ENCODE data around the gene ACSS2.

ACSS2 gene

DNA sequence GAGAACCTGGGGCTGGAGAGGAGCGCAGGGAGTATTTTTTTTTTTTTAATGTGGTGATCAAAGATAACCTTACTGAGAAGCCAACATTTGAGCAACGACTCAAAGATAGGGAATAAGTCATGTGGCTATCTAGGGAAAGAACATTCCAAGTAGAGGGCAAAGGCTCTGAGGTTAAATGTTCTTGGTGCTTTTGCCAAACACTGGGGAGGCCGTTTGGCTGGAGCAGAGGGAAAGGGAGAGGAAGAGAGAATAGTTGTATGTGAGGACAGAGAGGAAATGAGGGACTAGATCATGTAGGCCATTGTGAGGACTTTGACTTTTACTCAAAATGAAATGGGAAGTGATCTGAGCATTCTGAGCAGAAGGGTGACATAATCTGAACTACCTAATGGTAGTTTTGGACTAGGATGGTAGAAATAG is 27.8 kb downstream of the ACSS2 start:
- in situ Hi-C loops (cut with MboI; ENCODE audit: low sequenced_read_pairs): no loop called here

DNA sequence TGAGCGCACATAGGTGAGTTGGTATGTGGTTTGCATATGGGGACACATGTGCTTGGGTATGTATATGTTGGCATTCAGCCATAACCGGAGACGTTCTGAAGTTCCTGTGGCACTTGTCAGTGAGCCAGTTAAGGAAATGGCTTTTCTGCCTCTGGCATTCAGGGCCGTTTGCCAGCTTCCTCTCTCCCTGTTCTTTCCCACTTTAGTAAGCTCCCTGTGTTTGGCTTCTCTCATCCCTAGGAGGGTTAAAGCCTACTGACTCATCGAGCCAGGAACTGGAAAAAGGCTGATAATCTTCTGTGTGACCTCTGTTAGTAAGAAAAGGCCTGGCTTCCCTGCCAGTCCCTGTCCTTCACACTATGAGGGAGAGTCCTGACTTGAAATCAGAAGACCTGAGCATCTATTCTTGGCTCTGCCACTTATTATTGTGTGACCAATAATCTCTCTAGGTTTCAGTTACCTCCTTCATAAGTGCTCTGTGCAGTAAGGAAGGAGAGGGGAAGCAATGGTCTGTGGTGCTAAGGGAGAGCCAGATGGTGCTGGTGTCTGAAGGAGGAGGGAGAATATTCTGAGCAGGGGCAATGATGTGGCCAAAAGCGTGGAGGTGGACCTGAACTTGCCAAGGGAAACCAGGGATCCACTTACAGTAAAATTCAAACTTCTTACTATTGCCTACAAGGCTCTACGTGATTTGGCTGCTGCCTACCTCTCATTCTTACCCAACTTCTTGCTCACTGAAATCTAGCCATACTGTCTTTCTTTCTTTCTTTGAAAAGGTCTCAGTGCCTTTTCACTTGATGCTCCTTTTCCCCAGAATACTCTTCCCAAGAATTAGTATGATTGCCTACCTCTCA is 31.4 kb downstream of the ACSS2 start:
- in situ Hi-C loops (cut with MboI; ENCODE audit: low sequenced_read_pairs): no loop called here

DNA sequence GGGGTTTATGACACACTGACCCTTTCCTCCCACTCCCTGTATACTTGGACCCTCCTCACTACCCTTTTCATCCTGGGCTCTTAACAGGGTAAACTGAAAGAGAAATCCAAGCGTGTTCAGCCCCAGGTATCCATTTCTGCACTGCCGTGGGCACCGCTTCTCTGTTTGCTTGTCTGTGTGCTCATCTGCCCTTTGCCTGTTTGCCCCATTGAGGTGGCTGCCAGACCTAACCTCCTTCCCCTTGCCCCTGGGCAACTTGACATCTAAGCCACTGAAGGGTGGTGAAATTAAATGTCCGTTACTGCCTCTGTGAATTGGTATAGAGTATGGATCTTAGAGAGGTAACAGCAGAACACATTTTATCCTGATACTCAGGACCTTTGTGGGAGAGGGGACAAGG is 38.7 kb downstream of the ACSS2 start:
- in situ Hi-C loops (cut with MboI; ENCODE audit: low sequenced_read_pairs): no loop called here

DNA sequence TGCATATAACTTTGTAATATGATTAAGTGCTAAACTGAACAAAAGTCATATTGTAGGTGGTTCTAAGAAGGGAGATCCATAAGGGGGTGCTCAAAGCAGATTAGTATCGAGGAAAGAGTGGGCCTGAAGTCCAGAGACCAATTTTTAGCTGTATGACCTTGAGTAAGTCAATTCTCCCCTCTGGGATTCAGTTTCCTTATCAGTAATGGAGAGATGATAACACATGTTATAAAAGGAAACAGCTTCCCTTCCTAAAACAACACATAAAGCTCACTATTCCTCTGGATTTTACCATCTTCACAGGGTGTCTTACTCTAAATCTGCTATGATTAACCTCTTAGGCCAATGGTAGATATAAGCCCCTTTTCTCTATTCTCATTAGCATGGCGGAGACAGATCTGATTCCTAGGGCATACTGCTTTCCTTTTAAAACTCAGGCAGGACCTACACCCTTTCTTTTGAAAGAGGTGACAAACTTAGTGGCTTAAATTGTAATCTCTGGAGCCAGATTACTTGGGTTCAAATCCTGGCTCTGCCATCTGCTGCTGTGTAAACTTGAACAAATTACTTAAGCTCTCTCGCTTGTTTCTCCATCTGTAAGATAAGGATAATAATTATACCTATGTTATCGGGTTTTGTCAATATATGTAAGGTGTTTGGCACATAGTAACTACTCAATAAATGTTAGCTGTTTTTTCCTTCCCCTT is 39.5 kb downstream of the ACSS2 start:
- in situ Hi-C loops (cut with MboI; ENCODE audit: low sequenced_read_pairs): no loop called here

DNA sequence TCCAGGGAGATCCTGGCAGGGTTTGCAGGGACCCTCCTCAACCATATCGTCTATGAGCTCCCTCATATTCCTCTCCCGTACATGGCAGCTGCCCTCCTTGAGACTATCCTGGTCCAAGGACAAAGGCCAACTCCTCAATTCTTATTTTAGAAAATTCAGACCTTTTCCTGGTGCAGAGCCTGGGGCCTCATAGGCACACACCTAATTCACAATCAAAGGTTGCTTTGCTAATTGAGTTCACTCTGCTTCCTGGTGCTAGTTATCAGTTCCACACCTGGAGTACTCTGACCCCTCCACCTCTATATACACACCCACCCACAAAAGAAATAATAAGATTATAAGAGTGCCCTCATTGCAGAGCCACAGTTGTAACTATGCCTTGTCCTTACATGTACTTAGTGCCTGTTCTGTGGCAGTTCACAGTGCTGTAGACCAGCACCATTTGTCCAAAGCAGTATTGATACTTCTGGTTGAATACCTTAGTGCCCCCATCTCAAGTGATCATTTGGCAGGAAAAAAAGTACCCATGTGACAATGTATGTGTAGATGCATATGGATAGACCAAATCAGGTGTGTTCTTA is 40.5 kb downstream of the ACSS2 start:
- in situ Hi-C loops (cut with MboI; ENCODE audit: low sequenced_read_pairs): no loop called here

DNA sequence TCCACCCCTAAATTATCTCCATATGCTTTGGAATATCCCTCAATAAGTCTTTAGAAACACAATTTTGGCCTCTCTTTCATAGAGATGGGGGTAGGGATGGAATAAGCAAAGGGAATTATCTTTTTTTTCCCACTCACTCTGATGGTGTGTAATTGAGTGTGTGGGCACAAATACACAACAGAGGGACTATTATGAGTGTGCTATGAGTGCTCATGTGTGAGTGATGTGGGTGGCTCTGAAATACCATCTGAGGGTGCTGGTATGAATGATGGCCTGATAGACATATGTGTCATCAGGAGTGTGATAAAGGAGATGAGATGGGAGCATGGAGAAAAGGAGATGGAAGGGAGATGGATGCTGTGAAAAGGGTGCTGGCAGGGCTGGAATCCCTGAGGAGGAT is 43.6 kb downstream of the ACSS2 start:
- in situ Hi-C loops (cut with MboI; ENCODE audit: low sequenced_read_pairs): no loop called here

DNA sequence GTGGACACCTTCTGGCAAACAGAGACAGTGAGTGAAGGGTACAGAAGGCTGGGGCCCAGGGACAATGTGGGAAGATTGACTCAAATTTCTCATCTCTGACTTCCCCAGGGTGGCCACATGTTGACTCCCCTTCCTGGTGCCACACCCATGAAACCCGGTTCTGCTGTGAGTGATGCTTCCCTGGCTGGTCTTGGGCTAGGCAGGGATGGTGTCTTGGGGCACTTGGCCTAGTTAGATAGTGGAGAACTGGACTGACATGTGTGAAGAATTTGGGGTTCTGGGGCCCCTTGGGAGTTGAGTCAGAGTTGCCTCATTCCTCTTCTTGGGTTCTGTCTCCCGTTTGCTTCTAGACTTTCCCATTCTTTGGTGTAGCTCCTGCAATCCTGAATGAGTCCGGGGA is 45.0 kb downstream of the ACSS2 start:
- in situ Hi-C loops (cut with MboI; ENCODE audit: low sequenced_read_pairs): no loop called here

DNA sequence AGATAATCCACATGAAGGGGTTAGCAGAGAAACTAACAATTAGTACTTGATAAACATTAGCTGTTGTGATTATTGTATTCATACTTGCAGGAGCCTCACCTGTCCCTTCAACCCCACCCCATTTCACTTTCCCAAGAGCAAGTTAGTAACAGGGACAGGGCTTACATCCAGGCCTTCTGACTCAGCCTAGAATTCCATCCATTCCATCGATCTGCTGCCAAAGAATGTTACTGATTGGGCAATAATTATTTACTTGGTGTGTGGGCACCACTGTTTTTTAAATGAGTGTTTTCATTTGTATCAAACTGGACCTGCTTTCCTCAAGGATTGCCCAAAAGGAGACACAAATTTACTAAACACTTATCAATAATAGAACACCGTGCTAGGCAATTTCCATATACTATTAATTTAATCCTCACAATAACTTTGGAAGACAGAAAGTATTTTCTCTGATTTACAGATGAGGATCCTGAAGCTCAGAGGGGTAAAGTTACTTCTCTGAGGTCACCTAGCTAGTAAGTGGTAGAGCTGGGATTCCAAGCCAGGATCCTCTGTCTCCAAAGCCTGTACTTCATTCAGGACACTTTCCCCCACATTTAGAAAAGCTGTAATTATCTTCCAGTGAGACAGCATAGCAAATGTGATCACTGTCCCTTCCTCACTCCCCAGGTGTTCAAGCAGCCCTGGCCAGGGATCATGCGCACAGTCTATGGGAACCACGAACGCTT is 46.4 kb downstream of the ACSS2 start:
- in situ Hi-C loops (cut with MboI; ENCODE audit: low sequenced_read_pairs): no loop called here

DNA sequence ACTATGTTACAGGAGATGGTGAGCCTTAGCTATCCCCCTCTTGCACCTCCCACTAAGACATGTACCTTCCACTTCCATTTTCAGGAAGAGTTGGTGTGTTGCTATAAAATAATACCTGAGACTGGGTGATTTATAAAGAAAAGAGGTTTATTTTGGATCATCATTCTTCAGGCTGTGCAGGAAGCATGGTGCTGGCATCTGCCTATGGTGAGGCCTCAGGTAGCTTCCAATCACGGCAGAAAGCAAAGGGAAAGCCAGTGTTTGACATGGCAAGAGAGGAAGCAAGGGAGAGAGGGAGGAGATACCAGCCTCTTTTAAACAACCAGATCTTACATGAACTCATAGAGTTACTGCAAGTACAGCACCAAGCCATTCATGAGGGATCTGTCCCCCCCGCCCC is 47.0 kb downstream of the ACSS2 start:
- in situ Hi-C loops (cut with MboI; ENCODE audit: low sequenced_read_pairs): no loop called here

DNA sequence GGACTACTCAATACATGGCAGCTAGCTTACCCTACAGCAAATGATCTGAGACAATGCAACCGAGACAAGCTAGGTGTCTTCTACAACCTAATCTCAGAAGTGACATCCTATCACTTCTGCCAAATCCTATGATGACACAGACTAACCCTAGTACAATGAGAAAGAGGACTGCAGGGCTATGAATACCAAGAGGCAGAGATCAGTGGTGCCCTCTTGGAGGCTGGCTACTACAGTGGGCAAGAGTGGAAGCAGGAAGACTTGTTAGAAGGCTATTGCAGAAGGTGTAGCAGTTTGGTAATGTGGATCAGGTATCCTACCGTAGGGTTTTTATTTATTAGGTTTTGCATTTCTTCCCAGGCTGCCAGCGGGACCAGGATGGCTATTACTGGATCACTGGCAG is 48.9 kb downstream of the ACSS2 start:
- in situ Hi-C loops (cut with MboI; ENCODE audit: low sequenced_read_pairs): no loop called here

DNA sequence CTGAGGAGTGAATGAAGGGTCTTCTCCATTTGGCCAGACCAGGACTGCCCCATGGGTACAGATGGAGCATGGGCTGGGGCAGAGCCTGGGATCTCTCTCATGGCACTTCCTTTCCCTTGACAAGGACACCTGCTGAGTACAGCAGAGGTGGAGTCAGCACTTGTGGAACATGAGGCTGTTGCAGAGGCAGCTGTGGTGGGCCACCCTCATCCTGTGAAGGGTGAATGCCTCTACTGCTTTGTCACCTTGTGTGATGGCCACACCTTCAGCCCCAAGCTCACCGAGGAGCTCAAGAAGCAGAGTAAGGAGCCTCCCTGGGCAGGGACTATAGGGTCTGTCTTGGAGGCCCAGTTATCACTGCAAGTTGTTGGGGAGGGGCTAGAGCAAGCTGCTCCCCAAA is 49.6 kb downstream of the ACSS2 start:
- in situ Hi-C loops (cut with MboI; ENCODE audit: low sequenced_read_pairs): no loop called here

DNA sequence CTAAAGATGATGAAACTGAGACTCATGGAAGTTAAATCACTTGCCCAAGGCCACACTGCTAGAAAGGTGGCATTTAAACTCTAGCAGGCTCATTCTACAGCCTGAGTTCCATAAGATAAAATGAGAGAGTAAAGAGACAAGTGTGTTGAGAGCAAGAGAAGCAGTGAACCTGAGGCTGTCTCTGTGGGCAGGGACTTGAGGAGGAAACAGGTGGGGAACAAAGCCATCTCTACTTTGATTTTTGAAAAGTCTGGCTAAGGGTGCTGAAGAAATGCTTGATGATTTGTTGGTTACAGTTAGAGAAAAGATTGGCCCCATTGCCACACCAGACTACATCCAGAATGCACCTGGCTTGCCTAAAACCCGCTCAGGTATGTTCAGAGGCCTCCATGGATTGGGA is 50.2 kb downstream of the ACSS2 start:
- in situ Hi-C loops (cut with MboI; ENCODE audit: low sequenced_read_pairs): no loop called here

DNA sequence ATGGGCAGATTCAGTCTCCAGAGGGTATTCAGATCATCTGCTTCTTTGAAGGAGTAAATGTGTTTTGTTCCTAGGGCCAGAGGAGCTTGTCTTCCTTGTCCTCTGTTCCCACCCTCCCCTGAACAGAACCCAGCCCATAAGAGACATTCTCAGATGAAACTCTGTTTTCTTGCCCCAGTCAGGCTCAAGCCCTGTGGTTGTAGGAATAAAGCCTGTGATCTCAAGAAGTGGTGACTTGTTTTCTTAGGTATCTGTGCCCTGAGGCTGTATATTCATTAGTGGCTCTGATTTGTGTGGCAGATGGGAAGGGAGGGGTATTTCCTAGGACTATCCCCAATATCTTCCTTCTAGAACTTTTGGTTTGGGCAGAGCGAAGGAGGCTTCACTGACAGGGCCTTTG is 51.3 kb downstream of the ACSS2 start:
- in situ Hi-C loops (cut with MboI; ENCODE audit: low sequenced_read_pairs): no loop called here

DNA sequence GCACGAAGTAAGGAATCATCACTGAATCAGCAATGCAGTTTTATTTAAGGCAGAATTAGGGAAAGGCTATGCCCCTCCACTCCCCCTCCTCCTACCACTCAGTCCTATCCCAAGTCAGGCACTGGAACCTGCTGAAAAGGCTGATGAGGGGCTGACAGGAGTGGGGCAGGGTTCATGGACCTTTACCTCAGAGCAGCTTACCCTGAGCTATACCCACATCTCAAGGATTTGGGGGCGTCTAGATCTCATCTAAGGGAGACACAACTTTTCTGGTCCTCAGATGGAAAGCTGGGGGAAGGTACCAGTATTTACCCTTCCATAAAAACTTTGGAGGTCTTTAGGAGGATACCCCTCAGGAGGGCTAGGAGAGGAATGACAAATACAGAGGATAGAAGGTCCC is 52.0 kb downstream of the ACSS2 start:
- in situ Hi-C loops (cut with MboI; ENCODE audit: low sequenced_read_pairs): no loop called here

DNA sequence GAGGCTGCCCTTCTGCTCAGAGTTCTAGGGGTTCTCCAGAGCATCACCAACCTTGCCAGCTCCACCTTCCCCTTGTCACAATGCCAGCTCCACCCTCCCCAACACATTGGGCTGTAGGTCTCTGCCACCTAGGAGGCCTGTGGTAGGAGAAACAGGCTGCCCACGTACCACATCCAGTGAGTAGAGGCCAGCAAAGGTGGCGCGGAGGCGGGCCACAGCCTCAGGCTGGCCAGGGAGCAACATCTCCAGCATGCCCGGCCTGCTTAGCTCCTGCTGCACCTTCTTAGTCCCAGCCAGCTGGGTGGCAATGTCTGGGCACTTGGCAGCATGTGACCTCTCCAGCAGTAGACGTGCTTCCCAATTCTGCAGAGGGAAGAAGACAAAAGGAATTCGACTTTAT is 55.4 kb downstream of the ACSS2 start:
- in situ Hi-C loops (cut with MboI; ENCODE audit: low sequenced_read_pairs): no loop called here

DNA sequence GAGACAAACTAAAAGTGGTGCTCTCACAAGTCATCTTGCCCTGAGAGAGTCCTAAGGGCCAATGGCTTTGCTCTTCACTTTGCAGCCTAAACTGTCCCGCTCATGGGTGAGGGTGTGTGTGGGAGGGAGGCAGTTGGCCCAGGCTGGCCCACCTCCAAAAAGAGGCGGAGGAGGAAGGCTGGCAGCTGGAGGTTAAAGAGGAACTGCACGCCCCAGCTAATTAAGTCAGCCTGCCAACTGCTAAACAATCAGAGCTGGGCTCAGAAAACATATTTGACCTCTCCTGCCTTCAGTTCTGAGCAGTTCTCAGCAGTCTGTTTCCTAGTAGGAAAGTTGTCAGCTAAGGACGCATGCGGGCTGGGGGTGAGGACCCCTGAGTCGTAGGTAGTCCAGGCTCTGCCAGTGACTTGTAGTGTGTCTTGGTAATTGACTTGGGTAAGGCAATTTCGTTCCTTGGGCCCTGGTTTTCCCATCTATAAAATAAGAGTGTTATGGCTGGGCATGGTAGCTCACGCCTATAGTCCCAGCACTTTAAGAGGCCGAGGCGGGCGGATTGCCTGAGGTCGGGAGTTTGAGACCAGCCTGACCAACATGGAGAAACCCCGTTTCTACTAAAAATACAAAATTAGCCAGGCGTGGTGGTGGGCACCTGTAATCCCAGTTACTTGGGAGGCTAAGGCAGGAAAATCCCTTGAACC is 62.2 kb downstream of the ACSS2 start:
- in situ Hi-C loops (cut with MboI; ENCODE audit: low sequenced_read_pairs): no loop called here

DNA sequence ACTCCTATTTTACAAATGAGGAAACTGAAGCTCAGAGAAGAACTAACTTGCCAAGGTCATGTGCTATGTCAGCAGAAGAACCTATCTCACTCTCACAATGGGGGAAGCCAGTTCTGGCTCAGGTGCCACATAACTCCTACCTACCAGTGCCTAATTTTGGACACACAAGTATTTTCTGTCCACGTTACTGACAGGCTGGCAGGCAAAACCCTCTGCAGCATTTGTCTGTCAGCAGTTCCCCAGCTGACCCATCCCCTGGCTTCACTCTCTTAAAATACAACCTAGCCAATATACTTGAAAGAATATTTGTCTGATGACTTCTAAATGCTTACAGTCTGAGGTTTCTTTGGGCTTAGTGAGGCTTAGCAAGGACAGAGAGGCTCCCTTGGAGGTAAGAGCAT is 63.7 kb downstream of the ACSS2 start:
- in situ Hi-C loops (cut with MboI; ENCODE audit: low sequenced_read_pairs): no loop called here

DNA sequence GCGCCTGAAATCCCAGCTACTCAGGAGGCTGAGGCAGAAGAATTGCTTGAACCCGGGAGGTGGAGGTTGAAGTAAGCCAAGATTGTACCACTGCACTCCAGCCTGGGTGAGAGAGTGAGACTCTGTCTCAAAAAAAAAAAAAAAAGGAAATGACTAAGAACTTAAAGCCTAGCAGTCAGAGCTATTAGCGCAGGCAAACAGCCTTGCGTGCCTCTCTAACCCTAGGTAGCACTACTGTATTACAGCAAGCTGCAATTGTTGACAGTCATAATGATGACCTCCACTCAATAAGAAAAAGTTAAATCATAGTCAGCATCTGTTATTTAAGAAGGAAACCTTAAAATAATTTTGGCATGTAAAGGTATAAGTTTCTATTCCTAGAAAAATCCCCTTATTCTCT is 64.8 kb downstream of the ACSS2 start:
- in situ Hi-C loops (cut with MboI; ENCODE audit: low sequenced_read_pairs): no loop called here

DNA sequence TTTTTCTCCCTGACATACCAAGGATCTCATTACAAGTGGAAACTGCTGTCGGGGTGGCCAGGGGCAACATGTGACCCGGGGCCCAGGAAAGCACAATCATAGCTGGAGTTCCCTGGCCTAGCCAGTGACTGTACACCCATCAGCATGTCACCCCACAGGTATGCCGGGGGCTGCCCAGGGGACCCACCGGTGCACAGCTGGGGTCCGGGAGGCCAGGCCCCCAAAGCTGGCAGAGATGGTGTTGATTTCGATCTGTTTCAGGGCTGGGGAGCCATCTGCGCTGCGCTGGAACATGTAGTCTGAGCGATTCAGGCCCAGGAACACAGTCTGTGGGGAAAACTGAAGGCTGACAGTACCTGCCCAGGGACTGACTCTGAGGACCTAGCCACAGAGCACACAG is 65.9 kb downstream of the ACSS2 start:
- in situ Hi-C loops (cut with MboI; ENCODE audit: low sequenced_read_pairs): no loop called here

DNA sequence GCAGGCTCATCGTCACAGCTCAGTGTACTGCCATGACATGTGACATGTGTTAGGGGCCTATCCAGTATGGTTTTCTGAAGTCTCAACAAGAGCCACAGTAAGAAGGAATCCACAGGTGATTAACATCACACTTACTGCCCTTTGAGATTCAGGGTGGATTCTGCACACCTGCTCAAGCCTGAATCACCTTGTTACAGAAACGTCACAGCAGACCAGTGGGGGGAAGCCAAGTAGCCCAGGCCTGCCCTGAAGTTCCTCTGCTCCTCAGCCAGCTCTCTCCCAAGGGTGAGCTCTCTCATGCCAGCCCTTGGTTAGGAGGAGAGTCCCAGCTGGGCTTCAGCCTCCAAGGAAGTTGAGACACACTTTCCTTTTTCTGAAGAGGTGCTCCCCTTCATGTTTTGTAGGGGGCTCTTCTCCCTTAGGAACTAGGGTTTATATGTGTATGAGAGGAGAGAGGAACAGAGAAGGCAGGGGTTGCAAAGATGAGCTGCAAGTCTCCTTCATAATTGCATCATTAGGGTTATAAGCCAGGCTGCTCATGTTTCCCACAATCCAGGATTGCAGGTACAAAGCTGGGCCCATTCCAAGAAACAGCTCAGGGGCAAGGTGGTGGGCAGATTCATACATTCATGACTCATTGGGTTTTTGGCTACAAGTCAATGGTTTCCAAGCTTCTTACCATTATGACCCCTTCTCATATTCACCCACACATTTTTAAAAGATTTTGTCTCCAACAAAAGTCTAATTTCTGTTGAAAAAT is 67.6 kb downstream of the ACSS2 start:
- in situ Hi-C loops (cut with MboI; ENCODE audit: low sequenced_read_pairs): no loop called here

Data from HL-60/S4 treated with phorbol 12-myristate 13-acetate at 8.2 ng/mL for 4 days and 3 days (cell line).